ENCODE data around the gene ERV3-1. TPM values are rescaled to one million over a fixed set of nuclear protein-coding genes. Genes with fewer than 3 reads are reported as not detected.

The ERV3-1 gene
- total and polyA plus RNA-seq, 9 of the 15 experiments (the other 6 are each of a cell fraction or from before 2014, with no cell fraction given): 10.2 to 30.0 (median 22.0) TPM

DNA sequence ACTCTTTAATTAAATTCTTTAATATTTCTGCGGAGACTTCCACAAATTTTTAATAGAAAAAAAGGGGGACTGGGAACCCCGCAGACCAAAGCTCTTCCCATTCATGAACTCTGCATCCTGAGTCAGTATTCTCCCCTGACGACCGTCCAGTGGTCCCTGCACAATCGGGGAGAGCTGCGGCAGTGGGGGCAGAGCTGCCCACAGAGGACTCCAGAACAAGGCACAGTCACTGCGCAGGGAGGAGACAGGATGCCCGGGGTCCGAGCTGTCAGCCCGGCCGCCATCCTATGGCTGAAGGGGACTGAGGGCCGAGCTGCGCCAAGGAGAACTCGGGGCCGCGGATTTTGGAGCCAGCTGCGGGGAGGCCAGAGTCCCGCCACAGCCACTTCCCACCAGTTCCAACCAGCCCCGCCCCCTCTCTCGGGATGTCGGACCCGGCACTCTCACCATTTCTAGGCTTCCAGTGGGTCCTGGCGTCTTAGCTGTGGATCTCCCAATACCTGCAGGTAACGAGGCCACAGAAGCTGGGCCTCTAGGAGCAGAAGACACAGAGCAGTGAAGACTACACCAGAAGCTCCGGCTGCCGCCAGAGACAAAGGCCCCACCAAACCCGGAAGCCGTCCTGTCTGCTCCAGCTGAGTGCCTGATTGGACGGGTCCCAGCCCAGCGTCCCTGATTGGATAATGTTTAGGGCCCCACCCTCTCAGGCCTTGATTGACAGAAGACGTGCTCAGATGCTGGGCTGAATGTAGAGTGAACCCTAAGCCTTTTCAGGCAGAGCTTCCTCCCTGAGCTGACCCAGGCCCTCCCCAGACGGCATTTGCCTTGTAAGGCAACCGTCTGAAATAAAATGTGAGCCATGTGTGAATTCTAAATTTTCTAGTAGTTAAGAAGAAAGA, at the start of gene ERV3-1 (continued):
- TF ChIP-seq NFE2L1 (tag; IDR thresholded peaks at IDR 0.05; ENCODE audit: borderline replicate concordance, low read depth) (no peak), U2AF1 (optimal IDR thresholded peaks at IDR 0.05; ENCODE audit: low read depth, low read length) (no peak), SAFB (IDR thresholded peaks at IDR 0.05; ENCODE audit: borderline replicate concordance, low read depth, low read length) (no peak), ZKSCAN3 (CRISPR knock-in tag; IDR thresholded peaks at IDR 0.05) (no peak), MAFK (IDR thresholded peaks at IDR 0.05; ENCODE audit: low read length) (no peak), ETV6 (IDR thresholded peaks at IDR 0.05; ENCODE audit: borderline replicate concordance in 1 of 2, low read depth in 2 of 2, low read length in 1 of 2) (peak in 1 of 2 experiments; percentile 8; a peak in 1 of 4 replicates), ETV6 (CRISPR knock-in tag; IDR thresholded peaks at IDR 0.05; ENCODE audit: borderline replicate concordance) (no peak), MYBL2 (IDR thresholded peaks at IDR 0.05; ENCODE audit: low read depth) (no peak), MYBL2 (CRISPR knock-in tag; IDR thresholded peaks at IDR 0.05; ENCODE audit: borderline replicate concordance) (no peak), PHB2 (IDR thresholded peaks at IDR 0.05; ENCODE audit: low read depth) (no peak), HDAC8 (tag; IDR thresholded peaks at IDR 0.05) (0 out of 2 replicates have a peak, but pooled peaks have one; percentile 50), ZNF75A (CRISPR knock-in tag; IDR thresholded peaks at IDR 0.05) (no peak)
- TF ChIP-seq, protein P1, sequence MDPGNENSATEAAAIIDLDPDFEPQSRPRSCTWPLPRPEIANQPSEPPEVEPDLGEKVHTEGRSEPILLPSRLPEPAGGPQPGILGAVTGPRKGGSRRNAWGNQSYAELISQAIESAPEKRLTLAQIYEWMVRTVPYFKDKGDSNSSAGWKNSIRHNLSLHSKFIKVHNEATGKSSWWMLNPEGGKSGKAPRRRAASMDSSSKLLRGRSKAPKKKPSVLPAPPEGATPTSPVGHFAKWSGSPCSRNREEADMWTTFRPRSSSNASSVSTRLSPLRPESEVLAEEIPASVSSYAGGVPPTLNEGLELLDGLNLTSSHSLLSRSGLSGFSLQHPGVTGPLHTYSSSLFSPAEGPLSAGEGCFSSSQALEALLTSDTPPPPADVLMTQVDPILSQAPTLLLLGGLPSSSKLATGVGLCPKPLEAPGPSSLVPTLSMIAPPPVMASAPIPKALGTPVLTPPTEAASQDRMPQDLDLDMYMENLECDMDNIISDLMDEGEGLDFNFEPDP (CRISPR knock-in tag; IDR thresholded peaks at IDR 0.05): no peak
- TF ChIP-seq, protein P2, sequence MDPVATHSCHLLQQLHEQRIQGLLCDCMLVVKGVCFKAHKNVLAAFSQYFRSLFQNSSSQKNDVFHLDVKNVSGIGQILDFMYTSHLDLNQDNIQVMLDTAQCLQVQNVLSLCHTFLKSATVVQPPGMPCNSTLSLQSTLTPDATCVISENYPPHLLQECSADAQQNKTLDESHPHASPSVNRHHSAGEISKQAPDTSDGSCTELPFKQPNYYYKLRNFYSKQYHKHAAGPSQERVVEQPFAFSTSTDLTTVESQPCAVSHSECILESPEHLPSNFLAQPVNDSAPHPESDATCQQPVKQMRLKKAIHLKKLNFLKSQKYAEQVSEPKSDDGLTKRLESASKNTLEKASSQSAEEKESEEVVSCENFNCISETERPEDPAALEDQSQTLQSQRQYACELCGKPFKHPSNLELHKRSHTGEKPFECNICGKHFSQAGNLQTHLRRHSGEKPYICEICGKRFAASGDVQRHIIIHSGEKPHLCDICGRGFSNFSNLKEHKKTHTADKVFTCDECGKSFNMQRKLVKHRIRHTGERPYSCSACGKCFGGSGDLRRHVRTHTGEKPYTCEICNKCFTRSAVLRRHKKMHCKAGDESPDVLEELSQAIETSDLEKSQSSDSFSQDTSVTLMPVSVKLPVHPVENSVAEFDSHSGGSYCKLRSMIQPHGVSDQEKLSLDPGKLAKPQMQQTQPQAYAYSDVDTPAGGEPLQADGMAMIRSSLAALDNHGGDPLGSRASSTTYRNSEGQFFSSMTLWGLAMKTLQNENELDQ (CRISPR knock-in tag; IDR thresholded peaks at IDR 0.05; ENCODE audit: borderline replicate concordance): no peak
- TF ChIP-seq, protein P3, sequence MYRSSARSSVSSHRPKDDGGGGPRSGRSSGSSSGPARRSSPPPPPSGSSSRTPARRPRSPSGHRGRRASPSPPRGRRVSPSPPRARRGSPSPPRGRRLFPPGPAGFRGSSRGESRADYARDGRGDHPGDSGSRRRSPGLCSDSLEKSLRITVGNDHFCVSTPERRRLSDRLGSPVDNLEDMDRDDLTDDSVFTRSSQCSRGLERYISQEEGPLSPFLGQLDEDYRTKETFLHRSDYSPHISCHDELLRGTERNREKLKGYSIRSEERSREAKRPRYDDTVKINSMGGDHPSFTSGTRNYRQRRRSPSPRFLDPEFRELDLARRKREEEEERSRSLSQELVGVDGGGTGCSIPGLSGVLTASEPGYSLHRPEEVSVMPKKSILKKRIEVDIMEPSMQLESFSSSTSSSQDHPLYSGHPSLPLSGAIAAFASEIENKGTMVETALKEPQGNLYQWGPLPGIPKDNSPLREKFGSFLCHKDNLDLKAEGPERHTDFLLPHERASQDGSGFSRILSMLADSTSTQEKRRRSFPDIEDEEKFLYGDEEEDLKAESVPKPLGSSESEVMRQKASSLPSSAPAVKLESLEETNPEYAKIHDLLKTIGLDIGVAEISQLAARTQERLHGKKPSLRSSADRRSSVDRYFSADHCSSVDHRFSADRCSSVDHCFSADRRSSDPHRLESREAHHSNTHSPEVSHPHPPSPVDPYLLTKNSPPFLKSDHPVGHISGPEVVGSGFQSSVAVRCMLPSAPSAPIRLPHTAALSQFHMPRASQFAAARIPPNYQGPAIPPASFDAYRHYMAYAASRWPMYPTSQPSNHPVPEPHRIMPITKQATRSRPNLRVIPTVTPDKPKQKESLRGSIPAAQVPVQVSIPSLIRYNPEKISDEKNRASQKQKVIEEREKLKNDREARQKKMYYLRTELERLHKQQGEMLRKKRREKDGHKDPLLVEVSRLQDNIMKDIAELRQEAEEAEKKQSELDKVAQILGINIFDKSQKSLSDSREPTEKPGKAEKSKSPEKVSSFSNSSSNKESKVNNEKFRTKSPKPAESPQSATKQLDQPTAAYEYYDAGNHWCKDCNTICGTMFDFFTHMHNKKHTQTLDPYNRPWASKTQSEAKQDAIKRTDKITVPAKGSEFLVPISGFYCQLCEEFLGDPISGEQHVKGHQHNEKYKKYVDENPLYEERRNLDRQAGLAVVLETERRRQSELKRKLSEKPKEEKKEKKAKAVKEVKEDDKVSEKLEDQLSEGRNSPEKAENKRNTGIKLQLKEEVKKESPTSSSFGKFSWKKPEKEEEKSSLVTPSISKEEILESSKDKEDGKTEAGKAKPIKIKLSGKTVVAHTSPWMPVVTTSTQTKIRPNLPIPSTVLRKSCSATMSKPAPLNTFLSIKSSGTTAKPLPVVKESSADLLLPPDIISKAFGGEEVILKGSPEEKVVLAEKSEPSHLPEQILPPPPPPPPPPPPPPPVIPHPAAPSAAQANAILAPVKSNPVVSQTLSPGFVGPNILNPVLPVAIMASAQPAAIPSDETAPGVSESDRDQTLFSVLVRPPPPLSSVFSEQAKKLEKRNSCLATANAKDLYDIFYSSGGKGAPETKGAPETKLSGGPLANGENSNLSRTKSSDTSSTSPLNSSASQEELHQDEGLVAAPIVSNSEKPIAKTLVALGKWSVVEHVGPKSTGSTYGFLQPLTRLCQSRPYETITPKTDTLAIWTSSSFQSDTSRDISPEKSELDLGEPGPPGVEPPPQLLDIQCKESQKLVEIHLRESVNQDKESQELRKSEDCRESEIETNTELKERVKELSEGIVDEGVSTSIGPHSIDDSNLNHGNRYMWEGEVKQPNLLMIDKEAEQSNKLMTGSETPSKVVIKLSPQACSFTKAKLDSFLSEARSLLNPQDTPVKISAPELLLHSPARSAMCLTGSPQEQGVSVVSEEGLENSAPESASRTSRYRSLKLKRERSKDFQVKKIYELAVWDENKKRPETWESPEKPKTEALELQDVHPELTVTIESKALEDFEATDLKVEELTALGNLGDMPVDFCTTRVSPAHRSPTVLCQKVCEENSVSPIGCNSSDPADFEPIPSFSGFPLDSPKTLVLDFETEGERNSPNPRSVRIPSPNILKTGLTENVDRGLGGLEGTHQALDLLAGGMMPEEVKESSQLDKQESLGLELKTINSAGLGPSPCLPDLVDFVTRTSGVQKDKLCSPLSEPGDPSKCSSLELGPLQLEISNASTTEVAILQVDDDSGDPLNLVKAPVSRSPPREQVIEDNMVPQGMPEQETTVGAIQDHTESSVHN (IDR thresholded peaks at IDR 0.05; ENCODE audit: borderline replicate concordance in 1 of 2, low read depth in 1 of 2): no peak

Measured in K562 (cell line).